ENCODE data around the gene TPSAB1. TPM values are rescaled to one million over a fixed set of nuclear protein-coding genes. Genes with fewer than 3 reads are reported as not detected.
"Not testable (repeated sequence)": the region's sequence is repeated elsewhere in the genome, so short reads cannot be mapped to it uniquely, and the experiment has no call there.

TPSAB1 gene
- total RNA-seq, 1 donor from 2014 or later = not detected

DNA sequence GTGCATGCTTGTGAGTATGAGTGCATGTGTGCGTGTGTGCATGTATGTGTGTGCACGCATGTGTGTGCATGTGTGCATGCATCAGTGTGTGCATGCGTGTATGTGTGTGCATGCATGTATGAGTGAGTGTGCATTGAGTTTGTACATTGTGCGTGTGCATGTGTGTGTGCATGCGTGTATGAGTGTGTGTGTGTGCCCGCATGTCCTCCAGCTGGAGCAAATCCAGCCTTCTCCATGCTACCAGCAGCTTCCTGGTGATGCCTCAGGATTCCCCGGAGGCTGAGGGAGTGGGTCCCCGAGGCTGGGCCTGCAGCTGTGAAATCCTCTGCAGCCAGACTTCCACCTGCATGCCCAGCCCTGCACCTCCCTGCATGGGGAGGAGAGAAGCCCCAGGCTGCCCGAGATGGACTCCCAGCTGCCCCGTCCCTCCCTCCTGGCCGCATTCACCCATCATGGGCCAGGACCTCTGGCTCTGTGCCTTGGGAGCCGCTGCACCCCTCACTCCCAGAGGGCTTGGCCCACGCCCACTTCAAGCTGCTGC, 24.7 kb downstream of the TPSAB1 start:
- no peak for DNase-seq (ENCODE audit: low read depth in 2 of 2)

DNA sequence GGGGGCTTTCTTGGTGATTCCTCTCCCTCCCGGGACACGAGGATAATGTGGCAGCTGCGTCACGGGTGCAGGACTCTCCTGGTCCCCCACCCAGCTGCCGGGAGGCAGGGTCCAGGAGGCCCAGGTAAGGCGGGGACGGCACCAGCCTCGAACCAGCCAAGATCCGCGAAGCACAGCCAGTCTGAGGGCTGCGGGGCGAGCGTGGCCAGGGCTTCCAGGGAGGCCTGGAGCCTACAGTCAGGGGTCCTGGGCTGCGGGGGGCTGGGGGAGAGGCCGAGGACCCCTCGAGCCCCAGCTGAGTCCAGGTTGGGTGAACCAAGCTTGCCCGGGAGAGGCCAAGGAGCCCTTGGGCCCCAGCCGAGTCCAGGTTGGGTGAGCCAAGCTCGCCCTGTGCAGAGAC, 25.3 kb downstream of the TPSAB1 start:
- DNase-seq (ENCODE audit: low read depth in 2 of 2) = no peak

DNA sequence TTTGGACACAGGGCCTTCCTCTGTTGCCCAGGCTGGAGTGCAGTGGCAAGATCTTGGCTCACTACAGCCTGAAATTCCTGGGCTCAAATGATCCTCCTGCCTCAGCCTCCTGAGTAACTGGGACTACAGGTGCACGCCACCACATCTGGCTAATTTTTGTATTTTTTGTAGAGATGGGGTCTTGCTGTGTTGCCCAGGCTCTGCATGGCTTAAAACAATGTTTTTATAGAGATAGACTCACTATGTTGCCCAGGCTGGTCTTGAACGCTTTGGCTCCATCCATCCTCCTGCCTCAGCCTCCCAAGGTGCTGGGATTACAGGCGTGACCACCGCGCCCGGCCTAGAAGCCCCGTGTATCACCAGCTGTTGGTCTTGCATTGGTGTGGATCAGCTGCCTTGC, 28.9 kb downstream of the TPSAB1 start:
- not testable (repeated sequence) for DNase-seq (ENCODE audit: low read depth in 2 of 2)

DNA sequence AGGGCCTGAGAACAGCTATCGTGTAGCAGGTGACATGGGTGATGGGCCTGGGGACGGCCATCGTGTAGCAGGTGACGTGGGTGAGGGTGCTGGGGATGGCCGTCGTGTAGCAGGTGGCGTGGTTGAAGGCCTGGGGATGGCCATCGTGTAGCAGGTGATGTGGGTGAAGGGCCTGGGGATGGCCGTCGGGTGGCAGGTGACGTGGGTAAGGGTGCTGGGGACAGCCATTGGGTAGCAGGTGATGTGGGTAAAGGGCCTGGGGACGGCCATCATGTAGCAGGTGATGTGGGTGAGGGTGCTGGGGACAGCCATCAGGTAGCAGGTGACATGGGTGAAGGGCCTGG, 30.8 kb downstream of the TPSAB1 start:
- DNase-seq (ENCODE audit: low read depth in 2 of 2) = no peak

DNA sequence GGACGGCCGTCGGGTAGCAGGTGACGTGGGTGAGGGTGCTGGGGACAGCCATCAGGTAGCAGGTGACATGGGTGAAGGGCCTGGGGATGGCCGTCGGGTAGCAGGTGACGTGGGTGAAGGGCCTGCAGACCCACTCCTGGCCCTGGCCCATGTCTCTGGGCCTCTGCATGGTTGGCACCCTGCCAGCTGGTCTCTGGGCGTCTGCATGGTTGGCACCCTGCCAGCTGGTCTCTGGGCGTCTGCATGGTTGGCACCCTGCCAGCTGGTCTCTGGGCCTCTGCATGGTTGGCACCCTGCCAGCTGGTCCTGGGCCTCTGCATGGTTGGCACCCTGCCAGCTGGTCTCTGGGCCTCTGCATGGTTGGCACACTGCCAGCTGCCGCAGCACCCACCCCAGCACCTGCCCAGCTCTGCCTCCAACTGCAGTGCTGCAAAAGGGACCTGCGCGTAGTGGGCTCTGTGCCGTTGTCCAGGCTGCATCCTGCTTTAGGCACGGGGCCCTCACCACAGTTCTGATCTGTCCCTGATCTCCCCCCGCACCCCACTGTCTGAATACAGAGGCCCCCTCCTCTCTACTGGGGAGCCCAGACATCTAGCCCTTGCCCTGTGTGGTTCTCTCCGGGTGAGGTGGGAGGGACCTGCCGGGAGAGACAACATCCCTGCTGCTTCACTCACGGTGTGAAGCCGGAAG, 31.4 kb downstream of the TPSAB1 start:
- peak; percentile 22 to 54 for DNase-seq (ENCODE audit: low read depth in 2 of 2)

DNA sequence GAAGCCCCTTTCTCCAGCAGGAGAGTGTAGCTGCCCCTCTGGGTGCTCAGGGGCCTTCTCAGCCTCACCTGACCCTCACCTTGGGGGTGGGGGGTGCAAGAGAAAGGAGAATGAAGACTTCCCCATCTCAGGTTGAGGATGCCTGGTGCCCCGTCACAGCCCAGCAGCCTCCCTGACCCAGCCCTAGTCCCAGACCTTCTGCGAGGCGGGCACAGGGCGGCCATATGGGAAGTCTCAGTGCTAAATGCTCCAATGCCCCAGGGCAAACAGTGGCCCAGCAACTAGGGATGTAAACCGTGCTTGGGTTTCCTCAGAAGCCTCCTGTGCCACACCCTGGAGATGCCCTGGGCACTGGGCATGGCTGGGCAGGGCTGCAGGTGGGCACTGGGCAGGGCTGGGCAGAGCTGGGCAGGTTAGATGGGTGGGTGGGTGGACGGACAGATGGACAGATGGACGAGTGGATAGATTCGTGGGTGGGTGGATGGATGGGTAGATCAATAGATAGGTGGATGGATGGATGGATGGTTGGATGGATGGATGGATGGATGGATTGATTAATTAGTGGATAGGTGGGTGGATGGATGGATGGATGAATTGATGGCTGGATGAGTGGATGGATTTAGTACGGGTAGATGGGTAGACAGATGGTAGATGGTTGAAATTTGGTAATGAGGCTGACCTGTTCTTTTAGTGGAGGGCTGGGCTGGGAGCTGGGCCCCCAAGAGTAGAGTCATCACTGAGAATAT, 32.1 kb downstream of the TPSAB1 start:
- no peak for DNase-seq (ENCODE audit: low read depth in 2 of 2)

DNA sequence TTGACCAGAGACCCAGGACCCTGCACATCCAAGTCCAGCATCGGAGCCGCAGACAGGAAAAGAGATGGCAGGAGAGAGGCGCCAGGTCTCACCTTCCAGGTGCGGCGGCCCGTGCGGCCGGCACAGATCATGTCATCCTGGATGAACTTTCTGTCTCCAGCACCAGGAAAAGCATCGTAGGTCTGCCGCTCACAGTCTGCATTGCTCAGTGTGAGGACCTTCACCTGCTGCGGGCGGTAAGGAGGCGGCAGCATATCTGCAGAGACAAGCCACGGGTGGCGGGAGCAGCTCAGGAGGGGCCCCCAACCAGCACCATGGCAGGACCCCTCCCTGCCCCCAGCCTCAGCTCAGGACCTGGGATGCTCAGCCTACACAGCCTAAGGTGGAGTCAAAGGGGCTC, 33.3 kb downstream of the TPSAB1 start:
- DNase-seq (ENCODE audit: low read depth in 2 of 2) = no peak

DNA sequence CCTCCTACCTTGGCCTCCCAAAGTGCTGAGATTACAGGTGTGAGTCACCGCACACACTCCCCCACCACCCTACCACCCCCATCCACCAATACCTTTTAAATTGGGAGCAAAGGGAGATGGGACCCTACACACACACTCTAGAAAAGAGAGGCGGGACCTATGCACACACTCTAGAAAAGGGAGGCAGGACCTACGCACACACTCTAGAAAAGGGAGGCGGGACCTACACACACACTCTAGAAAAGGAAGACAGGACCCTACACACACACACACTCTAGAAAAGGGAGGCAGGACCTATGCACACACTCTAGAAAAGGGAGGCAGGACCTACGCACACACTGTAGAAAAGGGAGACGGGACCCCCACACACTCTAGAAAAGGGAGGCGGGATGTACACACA, 34.3 kb downstream of the TPSAB1 start:
- no peak for DNase-seq (ENCODE audit: low read depth in 2 of 2)

DNA sequence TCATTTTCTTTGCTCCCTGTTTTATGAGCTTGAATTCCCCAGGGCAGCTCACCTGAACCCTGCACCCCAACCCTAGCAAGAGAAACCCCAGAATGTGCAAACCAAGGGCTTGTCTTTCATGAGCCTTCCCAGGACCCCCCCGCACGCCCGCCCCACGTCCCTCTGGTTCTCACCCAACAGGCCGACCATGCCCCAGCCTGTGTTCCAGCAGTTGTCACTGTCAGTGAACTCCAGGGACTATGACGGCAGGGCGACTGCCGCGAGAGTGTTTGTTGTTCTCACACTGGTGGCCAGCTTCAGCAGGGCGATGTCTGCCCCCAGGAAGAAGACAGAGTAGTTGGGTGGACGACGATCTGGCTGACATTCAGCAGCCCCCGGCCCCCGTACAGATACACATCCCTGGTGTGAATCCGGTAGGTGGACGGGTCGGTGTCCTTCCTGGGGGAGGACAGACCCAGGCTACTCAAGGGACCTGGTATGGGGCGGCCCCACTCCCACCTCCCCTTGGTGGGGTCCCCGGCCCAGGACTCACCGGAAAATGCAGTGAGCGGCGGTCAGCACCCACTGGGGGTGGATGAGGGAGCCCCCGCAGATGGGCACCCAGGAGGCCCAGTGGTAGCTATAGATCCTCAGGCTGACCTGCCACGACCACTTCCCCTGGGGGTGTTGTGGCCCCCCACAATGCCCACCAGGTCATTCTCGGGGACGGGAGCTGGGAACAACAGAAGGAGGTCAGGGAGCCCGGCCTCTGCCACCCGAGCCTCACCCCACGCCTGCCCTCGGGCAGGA, 35.5 kb downstream of the TPSAB1 start:
- DNase-seq (ENCODE audit: low read depth in 2 of 2) = no peak

DNA sequence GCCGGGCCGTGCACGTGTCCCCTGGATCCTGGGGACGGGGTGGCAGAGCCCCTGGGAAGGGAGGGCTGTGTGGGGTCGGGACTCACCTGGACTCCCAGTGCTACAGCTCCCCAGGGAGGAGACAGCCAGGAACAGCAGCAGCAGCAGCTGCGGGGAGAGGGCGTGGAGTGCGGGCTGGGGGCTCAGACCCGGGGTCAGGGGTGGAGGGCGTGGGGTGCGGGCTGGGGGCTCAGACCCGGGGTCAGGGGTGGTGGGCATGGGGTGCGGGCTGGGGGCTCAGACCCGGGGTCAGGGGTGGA, 36.0 kb downstream of the TPSAB1 start:
- no peak for DNase-seq (ENCODE audit: low read depth in 2 of 2)

DNA sequence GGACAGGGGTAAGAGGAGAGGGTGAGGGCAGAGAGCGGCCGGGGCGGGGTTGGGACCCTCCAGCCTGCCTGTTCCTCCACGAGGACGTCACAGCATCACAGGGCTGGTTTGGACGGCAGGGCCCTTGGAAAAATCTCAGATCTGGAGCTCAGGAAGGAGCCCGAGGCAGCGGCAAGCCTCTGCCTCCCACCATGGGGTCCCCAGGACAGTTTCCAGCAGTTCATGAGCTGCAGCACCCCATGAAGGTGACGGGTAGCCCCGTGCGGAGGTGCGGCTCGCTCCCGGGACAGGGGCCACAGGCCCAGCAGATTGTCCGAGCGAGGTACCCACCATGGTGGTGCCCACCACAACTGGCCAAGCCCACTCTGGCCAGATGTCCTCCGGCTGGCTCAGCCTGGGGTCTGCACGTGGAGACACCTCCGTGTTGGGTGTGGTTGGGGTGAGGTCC, 36.7 kb downstream of the TPSAB1 start:
- no peak for DNase-seq (ENCODE audit: low read depth in 2 of 2)

DNA sequence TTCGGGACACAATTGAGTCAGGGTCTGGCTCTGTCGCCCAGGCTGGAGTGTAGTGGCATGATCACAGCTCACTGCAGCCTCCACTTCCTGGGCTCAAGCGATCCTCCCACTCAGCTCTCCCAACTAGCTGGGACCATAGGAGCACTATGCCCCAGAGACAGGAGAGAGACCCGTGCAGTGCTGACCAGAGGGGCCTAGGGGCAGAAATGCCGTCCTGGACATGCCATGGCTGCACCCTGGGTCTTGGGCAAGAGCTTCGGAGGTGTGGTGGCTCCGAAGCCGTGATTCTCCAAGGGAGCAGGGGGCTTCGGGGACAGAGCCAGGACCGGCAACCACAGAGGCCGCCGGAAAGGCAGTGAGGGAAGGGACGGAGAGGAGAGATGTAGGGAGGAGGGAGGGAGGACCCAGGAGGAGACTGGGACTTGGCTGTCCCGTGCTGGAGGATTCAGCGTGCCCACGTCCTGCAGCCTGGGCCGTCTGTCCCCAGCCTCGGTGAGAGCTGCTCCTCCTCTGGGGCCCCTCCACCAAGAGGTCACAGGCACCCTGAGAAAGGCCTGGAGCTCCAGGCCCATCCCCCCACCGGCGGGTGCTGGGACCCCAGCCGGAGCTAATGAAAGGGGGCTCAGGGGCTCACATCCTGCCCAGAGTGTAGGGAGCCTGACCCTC, 37.2 kb downstream of the TPSAB1 start:
- DNase-seq (ENCODE audit: low read depth in 2 of 2) = no peak

DNA sequence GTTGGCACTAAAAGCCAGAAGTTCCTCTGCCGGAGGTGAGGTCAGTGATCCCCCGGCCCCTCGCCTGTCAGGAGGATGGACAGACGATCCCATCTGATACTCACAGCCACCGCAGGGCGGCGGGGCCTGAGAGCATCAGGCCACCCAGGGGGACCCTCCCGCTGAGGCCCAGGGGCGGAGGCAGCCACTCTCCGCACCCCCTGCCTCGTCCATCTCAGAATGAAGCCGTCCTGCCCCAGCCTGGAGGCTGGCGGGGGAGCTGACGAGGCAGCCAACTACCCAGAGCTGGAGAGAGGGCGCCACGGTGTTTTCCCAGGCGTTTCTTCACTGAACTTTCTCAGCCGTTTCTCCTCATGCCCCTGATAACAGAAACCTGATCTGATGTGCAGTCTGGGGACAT, 38.0 kb downstream of the TPSAB1 start:
- DNase-seq (ENCODE audit: low read depth in 2 of 2) = no peak

DNA sequence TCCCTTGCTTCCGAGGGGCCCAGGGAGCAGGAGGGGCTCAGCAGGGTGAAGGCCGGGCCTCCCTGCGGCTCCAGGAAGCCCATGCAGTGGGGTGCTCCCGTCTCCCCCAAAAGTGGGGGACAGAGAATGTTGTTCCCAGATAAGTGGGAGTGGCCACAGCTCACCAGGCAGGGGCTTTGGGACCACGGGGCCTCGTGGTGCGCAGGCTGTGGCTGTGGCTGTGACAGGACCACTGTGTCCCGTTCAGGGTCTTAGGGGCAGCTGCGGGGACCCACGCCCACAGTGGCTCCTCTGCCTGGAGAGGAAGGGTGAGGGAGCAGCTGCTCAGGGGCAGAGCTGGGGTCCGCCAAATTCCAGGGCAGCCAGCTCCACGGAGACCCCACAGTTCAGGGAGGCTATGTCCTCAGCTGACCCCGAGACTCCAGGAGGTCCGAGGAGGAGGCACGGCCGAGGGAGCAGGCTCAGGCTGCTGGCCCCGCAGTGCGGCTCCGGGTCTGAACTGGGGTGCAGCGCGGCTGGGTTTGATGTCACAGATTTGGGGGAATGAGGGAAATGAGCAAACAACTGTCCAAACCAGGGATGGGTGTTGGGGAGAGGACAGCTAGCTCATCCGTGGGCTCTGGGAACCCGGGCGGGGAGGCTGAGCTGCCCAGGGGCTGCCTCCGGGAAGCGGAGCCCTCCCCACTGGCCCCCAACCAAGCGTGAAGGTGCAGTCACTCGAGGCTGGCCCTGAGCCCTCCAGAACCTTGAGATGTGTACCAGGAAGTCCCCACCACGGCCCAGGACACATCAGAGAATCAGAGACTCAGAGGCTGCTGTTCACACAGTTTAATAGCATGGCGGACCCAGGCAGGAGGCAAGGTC, 38.8 kb downstream of the TPSAB1 start:
- no peak for DNase-seq (ENCODE audit: low read depth in 2 of 2)

DNA sequence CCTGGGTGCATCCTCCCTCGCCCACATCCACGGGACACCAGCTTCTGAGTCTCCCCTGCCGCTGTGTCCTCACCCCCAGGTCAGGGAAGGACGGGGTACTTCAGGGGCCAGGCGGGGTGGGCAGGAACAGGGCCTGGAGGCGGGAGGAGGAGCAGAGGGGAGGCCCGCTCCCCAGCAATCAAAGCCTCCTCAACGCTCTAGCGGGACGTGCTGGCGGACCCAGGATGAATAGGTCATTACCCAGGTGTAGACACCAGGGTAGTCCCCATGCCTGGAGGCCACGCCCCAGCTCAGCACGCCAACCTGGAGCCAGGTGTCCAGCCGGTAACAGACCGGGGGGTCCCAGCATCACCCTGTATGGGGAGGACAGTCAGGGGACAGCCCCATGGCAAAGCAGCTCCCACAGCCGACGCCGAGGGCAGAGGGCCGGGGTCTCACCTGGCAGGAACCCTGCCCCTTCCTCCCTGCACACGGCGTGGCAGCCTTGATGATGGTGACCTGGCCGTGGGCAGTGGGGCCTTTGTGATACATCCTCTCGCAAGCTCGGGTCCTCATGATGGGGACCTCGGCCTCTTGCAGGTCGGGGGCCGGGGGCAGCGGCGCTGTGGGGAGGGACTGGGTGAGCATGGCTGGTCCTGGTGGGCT, 39.6 kb downstream of the TPSAB1 start:
- DNase-seq (ENCODE audit: low read depth in 2 of 2) = no peak

DNA sequence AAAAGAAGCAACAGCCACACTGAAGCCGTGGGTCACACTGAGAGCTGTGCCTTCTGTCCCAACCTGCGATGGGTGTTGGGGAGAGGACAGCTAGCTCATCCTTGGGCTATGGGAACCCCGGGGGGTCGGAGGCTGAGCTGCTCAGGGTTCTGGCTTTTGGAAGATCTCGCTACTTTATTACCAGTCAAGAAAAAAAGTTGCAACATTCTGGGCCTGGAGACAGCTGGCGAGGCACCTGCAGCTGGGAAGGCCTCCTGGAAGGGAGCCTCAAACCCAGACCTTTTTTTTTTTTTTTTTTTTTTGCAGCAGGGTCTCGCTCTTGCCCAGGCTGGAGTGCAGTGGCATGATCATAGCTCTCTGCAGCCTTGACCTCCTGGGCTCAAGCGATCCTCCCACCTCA, 40.3 kb downstream of the TPSAB1 start:
- no peak for DNase-seq (ENCODE audit: low read depth in 2 of 2)

DNA sequence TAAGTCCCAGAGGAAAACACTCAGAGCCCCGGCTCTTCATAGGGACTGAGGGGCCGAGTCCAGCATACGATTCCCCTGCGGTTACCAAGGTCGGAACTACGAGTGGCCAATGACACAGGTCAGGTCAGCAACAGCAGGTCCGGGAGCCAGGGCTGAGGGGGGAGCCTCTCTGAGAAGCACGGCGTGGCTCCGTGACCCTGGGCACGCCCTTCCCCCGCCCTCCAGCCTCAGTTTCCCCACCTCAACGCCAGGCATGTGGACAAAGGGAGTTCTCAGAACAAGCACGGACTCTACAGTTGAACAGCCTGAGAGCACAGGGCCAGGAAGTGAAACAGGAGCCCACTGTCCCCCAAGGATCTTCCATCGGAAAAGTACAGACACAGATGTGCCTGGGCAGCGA, 41.0 kb downstream of the TPSAB1 start:
- no peak for DNase-seq (ENCODE audit: low read depth in 2 of 2)

DNA sequence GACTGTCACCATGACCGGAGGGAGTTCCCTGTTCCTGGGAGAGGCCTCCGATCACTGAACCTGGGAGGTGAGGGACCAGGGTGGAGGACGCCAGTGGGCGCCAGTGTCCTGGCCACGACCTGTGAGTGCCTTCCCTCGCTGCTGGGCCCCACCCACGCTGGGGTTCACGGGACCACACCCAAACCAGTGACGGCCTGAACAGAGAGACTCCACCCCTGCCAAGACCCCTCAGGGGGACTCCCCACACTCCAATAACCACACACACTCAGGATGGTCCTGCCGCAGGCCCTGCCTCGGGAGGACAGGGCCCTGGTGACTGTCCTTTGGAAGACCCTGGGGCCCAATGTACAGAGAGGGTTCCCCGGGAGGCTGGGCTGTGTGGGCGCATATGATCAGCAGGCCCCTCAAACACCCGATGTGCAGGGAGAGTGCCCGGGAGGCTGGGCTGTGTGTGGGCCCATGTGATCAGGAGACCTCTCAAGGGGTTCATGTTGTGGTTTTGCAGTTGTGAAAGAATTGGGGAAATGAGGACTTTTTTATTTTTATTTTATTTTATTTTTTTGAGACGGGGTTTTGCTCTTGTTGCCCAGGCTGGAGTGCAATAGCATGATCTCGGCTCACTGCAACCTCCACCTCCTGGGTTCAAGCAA, 41.9 kb downstream of the TPSAB1 start:
- no peak for DNase-seq (ENCODE audit: low read depth in 2 of 2)

DNA sequence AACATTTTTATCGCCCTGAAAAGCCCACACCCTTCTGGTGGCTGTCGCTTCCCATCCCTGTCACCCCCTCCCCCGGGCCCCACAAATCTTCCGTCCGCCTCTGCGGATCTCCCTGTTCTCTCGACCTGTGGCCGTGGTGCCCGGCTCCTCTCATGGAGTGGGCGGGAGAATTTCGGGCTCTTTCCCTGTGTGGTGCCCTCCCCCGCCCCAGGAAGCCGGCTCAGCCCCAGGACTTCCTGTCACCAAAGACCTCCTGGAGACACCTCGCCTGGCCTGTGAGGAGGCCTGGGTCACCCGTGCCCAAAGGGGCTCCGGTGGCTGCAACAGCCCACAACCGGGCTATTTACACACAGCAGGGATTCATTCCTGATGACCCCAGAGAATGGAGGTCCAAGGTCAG, 42.8 kb downstream of the TPSAB1 start:
- no peak for DNase-seq (ENCODE audit: low read depth in 2 of 2)

All from dermis microvascular lymphatic vessel endothelial cell (primary cell).